ENCODE results near the gene ADRA2C. TPM values are rescaled to one million over a fixed set of nuclear protein-coding genes. Genes with fewer than 3 reads are reported as not detected.

The ADRA2C gene
- total RNA-seq, 4 donors from 2014 or later = 0.61 to 4.6 (median 3.6) TPM

- TF ChIP-seq POLR2A (IDR thresholded peaks at IDR 0.05) (no peak), CTCF (IDR thresholded peaks at IDR 0.05) (no peak)
- Histone ChIP-seq H3K36me3 (no peaks in the 10 kb centered on the region), H3K4me3 (no peak overlapping the region), H3K9me3 (peaks cover 0 to 7% (median 7%) of the 10 kb centered on the region in 3 donors), H3K27ac (no peak overlapping the region), H3K4me1 (peaks cover 3 to 9% (median 3%) of the 10 kb centered on the region in 3 donors), H3K27me3 (peaks cover 0 to 83% (median 3%) of the 10 kb centered on the region in 4 donors)
- intact Hi-C loops (cut with DNase I) = no loop called here
- no peak for DNase-seq
- WGBS, 2 donors = 79 to 92% methylated on average over 5 to 11 of the region's 25 CpGs
Measured at GRCh38 chr4:3740256-3740655, 25.9 kb upstream of the ADRA2C start.

GRCh38 chr4:3741217-3742011, 24.8 kb upstream of the ADRA2C start:
- H3K27ac ChIP-seq = no peak overlapping the region
- H3K4me3 ChIP-seq = no peak overlapping the region
- DNase-seq = no peak
- 88 to 90% methylated on average over 8 to 11 of the region's 19 CpGs for WGBS, 2 donors
- no peak for TF ChIP-seq POLR2A (IDR thresholded peaks at IDR 0.05)
- no peak for TF ChIP-seq CTCF (IDR thresholded peaks at IDR 0.05)
- H3K9me3 ChIP-seq = peaks cover 0 to 7% (median 7%) of the 10 kb centered on the region in 3 donors
- H3K36me3 ChIP-seq = no peaks in the 10 kb centered on the region
- H3K4me1 ChIP-seq = peaks cover 3 to 17% (median 3%) of the 10 kb centered on the region in 3 donors
- intact Hi-C loops (cut with DNase I) = no loop called here
- H3K27me3 ChIP-seq = peaks cover 0 to 85% (median 6%) of the 10 kb centered on the region in 4 donors

- H3K27me3 ChIP-seq = peaks cover 0 to 93% (median 6%) of the 10 kb centered on the region in 4 donors
- 89 to 95% methylated on average over 2 to 3 of the region's 3 CpGs for WGBS, 2 donors
- H3K9me3 ChIP-seq = peaks cover 0 to 7% (median 7%) of the 10 kb centered on the region in 3 donors
- peaks cover 3 to 17% (median 3%) of the 10 kb centered on the region in 3 donors for H3K4me1 ChIP-seq
- no peak overlapping the region for H3K27ac ChIP-seq
- H3K36me3 ChIP-seq = no peaks in the 10 kb centered on the region
- DNase-seq = no peak
- no peak for TF ChIP-seq POLR2A (IDR thresholded peaks at IDR 0.05)
- TF ChIP-seq CTCF (IDR thresholded peaks at IDR 0.05) = no peak
- no peak overlapping the region for H3K4me3 ChIP-seq
- intact Hi-C loops (cut with DNase I) = no loop called here
Measured at GRCh38 chr4:3742610-3743009, 23.6 kb upstream of the ADRA2C start.

- 70 to 77% methylated on average over 22 of the region's 22 CpGs for WGBS, 2 donors
- Histone ChIP-seq H3K4me3 (no peak overlapping the region), H3K4me1 (peaks cover 3 to 17% (median 3%) of the 10 kb centered on the region in 3 donors), H3K27me3 (peaks cover 0 to 98% (median 6%) of the 10 kb centered on the region in 4 donors), H3K9me3 (peaks cover 0 to 7% (median 7%) of the 10 kb centered on the region in 3 donors), H3K36me3 (no peaks in the 10 kb centered on the region), H3K27ac (no peak overlapping the region)
- intact Hi-C loops (cut with DNase I) = no loop called here
- TF ChIP-seq CTCF (IDR thresholded peaks at IDR 0.05) (no peak), POLR2A (IDR thresholded peaks at IDR 0.05) (no peak)
- DNase-seq = no peak
Measured at GRCh38 chr4:3744232-3744631, 22.0 kb upstream of the ADRA2C start.

GRCh38 chr4:3744901-3745300, 21.3 kb upstream of the ADRA2C start:
- Histone ChIP-seq H3K4me3 (no peak overlapping the region), H3K27ac (no peak overlapping the region), H3K36me3 (no peaks in the 10 kb centered on the region), H3K4me1 (peaks cover 3 to 17% (median 3%) of the 10 kb centered on the region in 3 donors), H3K27me3 (peaks cover 0 to 98% (median 6%) of the 10 kb centered on the region in 4 donors), H3K9me3 (peaks cover 0 to 7% (median 7%) of the 10 kb centered on the region in 3 donors)
- intact Hi-C loops (cut with DNase I) = no loop called here
- no peak for DNase-seq
- 13 to 17% methylated on average over 13 to 14 of the region's 14 CpGs for WGBS, 2 donors
- TF ChIP-seq POLR2A (IDR thresholded peaks at IDR 0.05) (no peak), CTCF (IDR thresholded peaks at IDR 0.05) (no peak)
